ENCODE results near the gene PIP5K1A.

The PIP5K1A gene

DNA sequence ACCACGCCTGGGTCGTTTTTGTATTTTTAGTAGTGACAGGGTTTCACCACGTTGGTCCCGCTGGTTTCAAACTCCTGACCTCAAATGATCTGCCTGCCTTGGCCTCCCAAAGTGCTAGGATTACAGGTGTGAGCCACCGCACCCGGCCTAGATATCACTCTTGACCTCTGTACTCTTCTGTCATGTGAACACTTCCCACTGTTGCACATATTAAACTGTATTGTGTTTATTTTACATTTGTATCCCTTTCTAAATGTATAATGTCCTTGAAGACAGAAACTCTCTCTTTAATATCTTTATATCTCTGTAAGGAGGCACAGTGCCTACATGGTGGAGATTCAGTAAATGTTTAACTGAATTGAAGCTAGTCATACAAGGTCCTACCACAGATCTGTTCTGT, 36.9 kb downstream of the PIP5K1A start:
- Histone ChIP-seq H3K27ac (no peak overlapping the region), H3K9me3 (no peaks in the 10 kb centered on the region)
- TF ChIP-seq, protein P1, sequence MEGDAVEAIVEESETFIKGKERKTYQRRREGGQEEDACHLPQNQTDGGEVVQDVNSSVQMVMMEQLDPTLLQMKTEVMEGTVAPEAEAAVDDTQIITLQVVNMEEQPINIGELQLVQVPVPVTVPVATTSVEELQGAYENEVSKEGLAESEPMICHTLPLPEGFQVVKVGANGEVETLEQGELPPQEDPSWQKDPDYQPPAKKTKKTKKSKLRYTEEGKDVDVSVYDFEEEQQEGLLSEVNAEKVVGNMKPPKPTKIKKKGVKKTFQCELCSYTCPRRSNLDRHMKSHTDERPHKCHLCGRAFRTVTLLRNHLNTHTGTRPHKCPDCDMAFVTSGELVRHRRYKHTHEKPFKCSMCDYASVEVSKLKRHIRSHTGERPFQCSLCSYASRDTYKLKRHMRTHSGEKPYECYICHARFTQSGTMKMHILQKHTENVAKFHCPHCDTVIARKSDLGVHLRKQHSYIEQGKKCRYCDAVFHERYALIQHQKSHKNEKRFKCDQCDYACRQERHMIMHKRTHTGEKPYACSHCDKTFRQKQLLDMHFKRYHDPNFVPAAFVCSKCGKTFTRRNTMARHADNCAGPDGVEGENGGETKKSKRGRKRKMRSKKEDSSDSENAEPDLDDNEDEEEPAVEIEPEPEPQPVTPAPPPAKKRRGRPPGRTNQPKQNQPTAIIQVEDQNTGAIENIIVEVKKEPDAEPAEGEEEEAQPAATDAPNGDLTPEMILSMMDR (IDR thresholded peaks at IDR 0.05), result no peak

DNA sequence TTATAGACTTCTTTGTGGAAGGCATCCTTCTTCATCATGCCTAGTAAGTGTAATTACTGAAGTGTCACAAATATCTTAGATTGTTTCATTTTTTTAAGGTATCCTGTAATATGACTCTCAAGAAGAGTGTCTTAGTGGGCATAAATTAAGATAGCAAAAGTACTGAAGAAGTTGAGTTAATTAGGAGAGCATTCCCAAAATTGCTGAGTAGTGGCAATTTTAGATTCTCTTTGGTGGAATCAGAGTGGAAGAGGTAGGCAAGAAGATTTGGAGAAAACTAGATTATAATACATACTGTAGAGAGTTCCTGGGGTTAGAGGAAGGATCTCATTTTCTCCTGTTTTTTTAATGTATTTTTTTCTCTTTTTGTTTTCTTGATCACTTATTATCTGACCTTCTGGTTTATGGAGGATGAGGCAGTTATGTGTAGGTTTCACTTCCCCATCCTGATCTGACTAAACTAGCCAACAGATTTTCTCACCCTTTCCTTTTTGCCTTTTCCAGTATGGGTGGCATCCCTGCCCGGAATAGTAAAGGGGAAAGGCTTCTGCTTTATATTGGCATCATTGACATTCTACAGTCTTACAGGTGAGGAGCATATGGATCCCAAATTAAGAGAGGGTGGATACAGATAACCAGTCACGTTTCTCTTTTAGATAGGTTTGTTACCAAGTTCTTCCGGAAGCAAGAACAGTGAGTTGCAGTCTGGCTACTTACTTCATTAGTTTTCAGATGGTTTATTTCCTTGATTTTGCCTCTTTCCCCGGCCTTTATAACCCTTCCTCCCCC, 39.5 kb downstream of the PIP5K1A start:
- H3K36me3 ChIP-seq, result peaks cover 98% of the 10 kb centered on the region

More for the DNA sequence above, 36.9 kb downstream of the PIP5K1A start:
- peaks cover 98% of the 10 kb centered on the region for H3K36me3 ChIP-seq
- H3K4me3 ChIP-seq (ENCODE audit: low read depth in 1 of 2, low read length in 1 of 2), result no peak overlapping the region
- no peaks in the 10 kb centered on the region for H3K4me1 ChIP-seq (ENCODE audit: control insufficient read depth in 1 of 2, insufficient read depth in 1 of 2, low read depth in 1 of 2, low read length in 1 of 2)
- no peaks in the 10 kb centered on the region for H3K27me3 ChIP-seq

DNA sequence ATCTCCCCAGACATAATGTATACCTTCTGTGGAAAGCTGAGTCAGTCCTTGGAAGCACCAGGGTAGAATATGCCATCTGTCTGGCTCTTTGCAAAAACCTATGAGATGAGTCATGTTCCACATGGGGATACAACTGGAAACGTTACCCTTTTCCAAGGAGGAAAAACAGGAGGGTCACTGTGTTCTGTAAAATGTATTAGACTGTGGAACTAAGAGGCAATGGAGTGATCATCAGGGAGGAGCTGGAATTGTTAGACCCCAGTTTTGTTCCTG, 40.1 kb downstream of the PIP5K1A start:
- no peaks in the 10 kb centered on the region for H3K4me1 ChIP-seq (ENCODE audit: control insufficient read depth in 1 of 2, insufficient read depth in 1 of 2, low read depth in 1 of 2, low read length in 1 of 2)
- no peak overlapping the region for H3K4me3 ChIP-seq (ENCODE audit: low read depth in 1 of 2, low read length in 1 of 2)
- H3K27ac ChIP-seq, result no peak overlapping the region
- peaks cover 98% of the 10 kb centered on the region for H3K36me3 ChIP-seq
- no peaks in the 10 kb centered on the region for H3K9me3 ChIP-seq
- no peaks in the 10 kb centered on the region for H3K27me3 ChIP-seq
- TF ChIP-seq, protein P1 (IDR thresholded peaks at IDR 0.05), result no peak

More for the DNA sequence above, 39.5 kb downstream of the PIP5K1A start:
- Histone ChIP-seq H3K27ac (no peak overlapping the region), H3K27me3 (no peaks in the 10 kb centered on the region), H3K4me3 (ENCODE audit: low read depth in 1 of 2, low read length in 1 of 2) (no peak overlapping the region), H3K9me3 (no peaks in the 10 kb centered on the region), H3K4me1 (ENCODE audit: control insufficient read depth in 1 of 2, insufficient read depth in 1 of 2, low read depth in 1 of 2, low read length in 1 of 2) (no peaks in the 10 kb centered on the region)
- TF ChIP-seq, protein P1 (IDR thresholded peaks at IDR 0.05), result no peak

DNA sequence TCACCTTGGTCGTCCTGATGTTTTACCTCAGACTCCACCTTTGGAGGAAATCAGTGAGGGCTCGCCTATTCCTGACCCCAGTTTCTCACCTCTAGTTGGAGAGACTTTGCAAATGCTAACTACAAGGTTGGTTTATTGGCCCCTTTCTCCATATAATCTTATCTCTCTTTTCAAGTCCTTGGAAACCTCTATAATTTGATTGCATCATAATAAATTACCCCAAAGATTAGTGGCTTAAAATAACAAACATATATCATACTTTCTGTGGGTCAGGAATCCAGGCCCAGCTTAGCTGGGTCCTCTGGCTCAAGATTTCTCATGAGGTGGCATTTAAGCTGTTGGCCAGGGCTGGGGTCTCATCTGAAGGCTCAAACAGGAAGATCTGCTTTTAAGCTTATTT, 44.1 kb downstream of the PIP5K1A start:
- no peak overlapping the region for H3K27ac ChIP-seq
- no peaks in the 10 kb centered on the region for H3K9me3 ChIP-seq
- H3K36me3 ChIP-seq, result peaks cover 95% of the 10 kb centered on the region
- H3K27me3 ChIP-seq, result no peaks in the 10 kb centered on the region
- no peaks in the 10 kb centered on the region for H3K4me1 ChIP-seq (ENCODE audit: control insufficient read depth in 1 of 2, insufficient read depth in 1 of 2, low read depth in 1 of 2, low read length in 1 of 2)
- TF ChIP-seq, protein P1 (IDR thresholded peaks at IDR 0.05), result no peak
- H3K4me3 ChIP-seq (ENCODE audit: low read depth in 1 of 2, low read length in 1 of 2), result no peak overlapping the region

DNA sequence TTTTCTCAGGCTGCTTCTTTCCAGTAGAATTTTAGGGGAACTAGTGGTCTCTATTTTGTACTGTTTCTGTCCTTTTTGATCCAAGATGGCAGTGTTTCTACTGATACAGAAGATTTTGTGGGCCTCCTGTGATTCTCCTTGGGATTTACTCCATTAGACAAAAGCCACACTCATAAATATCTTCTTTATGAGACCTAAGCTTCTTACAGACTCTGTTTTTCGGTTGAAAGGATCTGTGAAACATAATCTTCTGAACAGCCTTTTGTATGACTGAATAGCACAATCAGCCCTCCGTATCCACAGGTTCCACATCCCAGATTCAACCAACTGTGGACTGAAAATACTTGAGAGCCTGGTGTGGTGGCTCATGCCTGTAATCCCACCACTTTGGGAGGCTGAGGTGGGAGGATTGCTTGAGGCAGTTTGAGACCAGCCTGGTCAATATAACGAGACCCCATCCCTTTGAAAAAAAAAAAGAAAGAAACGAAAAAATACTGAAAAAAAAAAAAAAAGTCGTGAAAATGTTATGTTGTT, 45.4 kb downstream of the PIP5K1A start:
- no peaks in the 10 kb centered on the region for H3K9me3 ChIP-seq
- H3K27ac ChIP-seq, result no peak overlapping the region
- TF ChIP-seq, protein P1 (IDR thresholded peaks at IDR 0.05), result no peak
- no peaks in the 10 kb centered on the region for H3K4me1 ChIP-seq (ENCODE audit: control insufficient read depth in 1 of 2, insufficient read depth in 1 of 2, low read depth in 1 of 2, low read length in 1 of 2)
- H3K27me3 ChIP-seq, result no peaks in the 10 kb centered on the region
- no peak overlapping the region for H3K4me3 ChIP-seq (ENCODE audit: low read depth in 1 of 2, low read length in 1 of 2)
- peaks cover 95% of the 10 kb centered on the region for H3K36me3 ChIP-seq

Measured in neutrophil (primary cell).